Loucy (cell line): ENCODE results near the gene NUP35.

Experiments used
- H2AFZ ChIP-seq: fragments of 200-600 bp; sonication (generic); 2 replicates; pipeline ENCODE4 v1.6.0; 2016; ENCODE audit warnings: antibody characterized with exemption, mild to moderate bottlenecking, low read length, moderate library complexity
- H3F3A ChIP-seq: fragments of 200-600 bp; 2 replicates; pipeline ENCODE4 v1.6.0; 2016; ENCODE audit warnings: antibody characterized with exemption, low read depth, mild to moderate bottlenecking
- H3K27me3 ChIP-seq: fragments of 200-600 bp; sonication (generic); 2 replicates; pipeline ENCODE4 v1.6.1; 2014; ENCODE audit warnings: low read length, mild to moderate bottlenecking; ENCODE audit not compliant: insufficient read depth, poor library complexity, severe bottlenecking
- H3K36me3 ChIP-seq: fragments of 200-600 bp; sonication (generic); 2 replicates; pipeline ENCODE4 v1.6.1; 2016; ENCODE audit warnings: low read length; ENCODE audit not compliant: insufficient read depth
- H3K4me1 ChIP-seq: fragments of 200-600 bp; sonication (generic); 2 replicates; pipeline ENCODE4 v1.5.1; 2014; ENCODE audit warnings: low read length, mild to moderate bottlenecking; ENCODE audit not compliant: insufficient read depth, poor library complexity, severe bottlenecking
- H3K4me2 ChIP-seq: fragments of 200-600 bp; sonication (generic); 2 replicates; pipeline ENCODE4 v1.6.0; 2014; ENCODE audit warnings: antibody characterized with exemption, low read length, low read depth, mild to moderate bottlenecking; ENCODE audit not compliant: poor library complexity, severe bottlenecking
- H3K4me3 ChIP-seq: fragments of 200-600 bp; sonication (generic); 2 replicates; pipeline ENCODE4 v1.5.1; 2014; ENCODE audit warnings: low read length, mild to moderate bottlenecking, mixed read lengths; ENCODE audit not compliant: poor library complexity, severe bottlenecking
- H3K79me2 ChIP-seq: fragments of 200-600 bp; sonication (generic); 2 replicates; pipeline ENCODE4 v1.6.1; 2014; ENCODE audit warnings: low read length; ENCODE audit not compliant: insufficient read depth
- H3K9ac ChIP-seq: fragments of 200-600 bp; sonication (generic); 2 replicates; pipeline ENCODE4 v1.6.0; 2014; ENCODE audit warnings: mild to moderate bottlenecking, low read depth, low read length, moderate library complexity; ENCODE audit not compliant: poor library complexity, severe bottlenecking
- H3K9me2 ChIP-seq: fragments of 200-600 bp; sonication (generic); replicated peaks from 2 replicates; pipeline ENCODE4 v1.6.1; 2016; ENCODE audit warnings: low read depth, low read length, mixed read lengths
- H3K9me3 ChIP-seq: fragments of 200-600 bp; sonication (generic); 2 replicates; pipeline ENCODE4 v1.6.1; 2014; ENCODE audit warnings: mild to moderate bottlenecking, antibody characterized with exemption, low read length, low read depth; ENCODE audit not compliant: insufficient read depth
- H4K20me1 ChIP-seq: fragments of 200-600 bp; sonication (generic); 2 replicates; pipeline ENCODE4 v1.6.0; 2014; ENCODE audit warnings: antibody characterized with exemption, low read length, mild to moderate bottlenecking; ENCODE audit not compliant: insufficient read depth, poor library complexity, severe bottlenecking
- CTCF ChIP-seq: fragments of 200-600 bp; sonication (generic); conservative IDR thresholded peaks from 2 replicates; pipeline ENCODE4 v1.5.1; 2014; ENCODE audit warnings: mild to moderate bottlenecking, antibody characterized with exemption, low read length
- EZH2phosphoT487 ChIP-seq: fragments of 200-600 bp; IDR thresholded peaks from 2 replicates; pipeline ENCODE4 v1.6.1; 2018; ENCODE audit warnings: antibody characterized with exemption, mild to moderate bottlenecking, moderate library complexity, borderline replicate concordance

The NUP35 gene

GRCh38 chr2:183123959-183124221, 353 bp upstream of the NUP35 start:
- H2AFZ ChIP-seq = peak overlapping the region; percentile 100
- peak overlapping the region; percentile 98 for H3K4me3 ChIP-seq
- H3K4me1 ChIP-seq = peaks cover 32% of the 10 kb centered on the region
- no peak for TF ChIP-seq CTCF
- no peak for TF ChIP-seq EZH2phosphoT487
- peaks cover 5% of the 10 kb centered on the region for H3K36me3 ChIP-seq
- H3K9ac ChIP-seq = peak overlapping the region; percentile 78
- H4K20me1 ChIP-seq = peaks cover 37% of the 10 kb centered on the region
- H3F3A ChIP-seq = no peaks in the 10 kb centered on the region
- H3K79me2 ChIP-seq = peaks cover 44% of the 10 kb centered on the region
- H3K27me3 ChIP-seq = peaks cover 32% of the 10 kb centered on the region
- H3K4me2 ChIP-seq = peak overlapping the region; percentile 87
- no peaks in the 10 kb centered on the region for H3K9me2 ChIP-seq
- no peaks in the 10 kb centered on the region for H3K9me3 ChIP-seq

GRCh38 chr2:183124957-183125255, 663 bp downstream of the NUP35 start:
- H3F3A ChIP-seq = no peaks in the 10 kb centered on the region
- H3K4me3 ChIP-seq = peak overlapping the region; percentile 98
- peaks cover 54% of the 10 kb centered on the region for H3K79me2 ChIP-seq
- H3K4me1 ChIP-seq = peaks cover 42% of the 10 kb centered on the region
- H3K9me3 ChIP-seq = no peaks in the 10 kb centered on the region
- H3K9ac ChIP-seq = peak overlapping the region; percentile 78
- TF ChIP-seq EZH2phosphoT487 (no peak), CTCF (no peak)
- H4K20me1 ChIP-seq = peaks cover 48% of the 10 kb centered on the region
- H3K36me3 ChIP-seq = peaks cover 9% of the 10 kb centered on the region
- H3K27me3 ChIP-seq = peaks cover 29% of the 10 kb centered on the region
- H2AFZ ChIP-seq = peak overlapping the region; percentile 100
- peak overlapping the region; percentile 87 for H3K4me2 ChIP-seq
- no peaks in the 10 kb centered on the region for H3K9me2 ChIP-seq

- peaks cover 20% of the 10 kb centered on the region for H3K27me3 ChIP-seq
These were observed 1.6 kb downstream of the NUP35 start for GRCh38 chr2:183125659-183126341.

More at GRCh38 chr2:183125659-183126341, 1.6 kb downstream of the NUP35 start:
- H3K9ac ChIP-seq = peak overlapping the region; percentile 78
- peaks cover 9% of the 10 kb centered on the region for H3K36me3 ChIP-seq
- peak overlapping the region; percentile 87 for H3K4me2 ChIP-seq
- H2AFZ ChIP-seq = no peak overlapping the region
- no peaks in the 10 kb centered on the region for H3K9me2 ChIP-seq
- peak overlapping the region; percentile 98 for H3K4me3 ChIP-seq
- H4K20me1 ChIP-seq = peaks cover 49% of the 10 kb centered on the region
- no peaks in the 10 kb centered on the region for H3F3A ChIP-seq
- H3K79me2 ChIP-seq = peaks cover 63% of the 10 kb centered on the region
- H3K9me3 ChIP-seq = no peaks in the 10 kb centered on the region
- peaks cover 49% of the 10 kb centered on the region for H3K4me1 ChIP-seq
- TF ChIP-seq CTCF = no peak
- TF ChIP-seq EZH2phosphoT487 = no peak
